Superior temporal gyrus (tissue), 1 donor: ENCODE data around the gene CPLANE2.
A peak's percentile ranks its signal among the peaks of the same experiment; 100 is the strongest.
"Not testable (repeated sequence)": the region's sequence is repeated elsewhere in the genome, so short reads cannot be mapped to it uniquely, and the experiment has no call there.

Source experiments
- DNase-seq: peaks from one replicate; pipeline ENCODE4 v3.0.0-alpha.2; 2016; ENCODE audit errors: extremely low spot score

The CPLANE2 gene

GRCh38 chr1:16249596-16250241 lies 12.7 kb upstream of the CPLANE2 start:
- no peak for DNase-seq

DNA sequence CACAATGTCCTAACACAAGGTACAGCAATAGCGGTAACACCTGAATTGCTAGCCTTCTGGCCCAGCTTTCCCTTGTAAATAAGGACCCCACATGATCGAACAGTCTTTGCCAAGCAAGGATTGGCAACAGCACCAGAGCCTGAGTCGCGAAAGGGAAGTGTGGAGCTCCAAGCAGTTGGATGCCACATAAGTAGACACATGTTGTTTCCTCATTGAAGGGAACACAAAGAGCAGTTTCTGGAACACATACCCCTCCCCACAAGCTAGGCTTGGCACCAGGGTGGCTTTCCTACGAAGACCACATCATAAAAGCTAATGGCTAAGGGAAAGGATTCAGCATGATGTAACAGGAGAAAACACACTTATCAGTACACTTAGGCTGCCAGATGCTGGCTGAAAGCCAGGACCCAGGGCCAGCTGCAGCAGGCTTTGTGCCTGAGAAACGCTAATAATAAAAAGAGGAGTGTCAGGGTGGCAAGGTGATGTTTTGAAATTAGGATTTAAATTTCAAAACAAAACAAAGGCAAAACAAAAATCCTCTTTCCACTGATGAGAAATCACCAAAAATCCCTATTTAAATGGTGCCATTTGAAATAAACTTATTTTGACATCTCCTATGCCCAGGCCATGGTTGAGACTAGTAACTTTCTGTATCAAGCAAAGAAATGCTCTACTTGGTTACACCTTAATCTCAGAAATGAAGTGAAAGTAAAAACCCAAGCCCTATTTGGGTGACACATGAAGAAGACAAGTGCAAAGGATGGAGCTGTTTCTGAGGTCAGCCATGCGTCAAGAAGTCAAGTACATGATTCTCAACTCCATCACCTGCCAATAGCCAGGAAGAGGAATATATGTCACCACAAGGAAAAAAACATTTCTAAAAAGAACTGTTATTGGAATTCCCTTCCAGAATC lies 11.9 kb upstream of the CPLANE2 start:
- peak; percentile 85 for DNase-seq

DNA sequence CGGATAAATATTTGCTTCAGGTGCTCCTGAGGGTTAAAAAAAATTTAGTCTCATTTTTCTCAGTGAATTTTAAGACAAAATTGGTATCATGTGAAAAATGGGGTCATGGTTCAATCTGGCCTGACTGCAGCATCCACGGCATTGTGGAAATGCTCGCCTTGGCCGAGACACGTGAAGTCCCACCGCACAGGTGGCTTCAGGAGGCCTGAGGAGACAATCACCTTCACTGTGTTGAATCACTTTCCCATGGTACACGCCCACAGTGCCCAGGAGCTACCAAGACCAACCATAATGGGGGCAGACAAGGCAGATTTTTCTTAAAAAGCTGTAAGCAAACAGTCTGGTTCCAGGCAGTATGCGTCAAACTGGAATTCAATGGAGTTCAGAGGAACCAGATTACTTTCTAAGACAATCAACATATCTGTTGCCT lies 11.0 kb upstream of the CPLANE2 start:
- DNase-seq: no peak

DNA sequence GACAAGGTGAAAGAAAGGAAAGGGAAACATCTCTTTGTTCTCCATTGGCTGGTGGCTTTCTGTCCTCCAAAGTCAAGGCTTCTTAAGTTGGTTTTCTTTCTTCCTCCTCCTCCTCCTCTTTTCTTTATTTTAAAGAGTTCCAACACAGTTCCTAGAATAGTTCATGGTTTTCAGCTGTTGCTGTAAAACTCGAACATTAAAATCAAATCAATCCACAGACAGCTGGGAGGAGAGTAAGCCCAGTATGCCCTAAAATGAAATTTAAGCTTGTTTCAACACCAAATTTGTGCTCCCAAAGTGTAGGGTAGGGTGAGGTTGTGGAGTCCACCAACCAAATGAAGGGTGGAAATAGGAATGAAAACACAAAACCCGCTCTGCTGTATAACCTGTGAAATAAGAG lies 10.5 kb upstream of the CPLANE2 start:
- DNase-seq: no peak

DNA sequence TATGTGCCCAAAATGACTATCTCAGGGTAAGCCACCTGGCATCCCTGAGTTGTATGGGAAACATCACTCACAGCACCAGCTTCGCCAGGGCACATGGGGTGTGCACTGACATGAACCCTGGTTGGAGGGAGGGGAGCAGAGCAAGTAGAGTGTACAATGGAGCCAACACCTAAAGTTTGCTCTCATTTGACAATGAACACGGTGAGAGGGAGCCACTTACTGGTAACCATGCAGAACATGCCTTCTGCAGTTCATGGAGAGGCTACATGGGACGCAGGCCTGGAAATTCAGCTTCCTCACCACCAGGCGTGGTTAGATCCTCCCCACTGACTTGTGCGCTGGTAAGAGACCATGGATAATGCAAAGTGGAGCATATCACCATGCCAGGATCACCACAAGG lies 10.0 kb upstream of the CPLANE2 start:
- no peak for DNase-seq

- not testable (repeated sequence) for DNase-seq
Observed at GRCh38 chr1:16246239-16246638, 9.3 kb upstream of the CPLANE2 start.

- no peak for DNase-seq
Observed at GRCh38 chr1:16245476-16246196, 8.7 kb upstream of the CPLANE2 start.

DNA sequence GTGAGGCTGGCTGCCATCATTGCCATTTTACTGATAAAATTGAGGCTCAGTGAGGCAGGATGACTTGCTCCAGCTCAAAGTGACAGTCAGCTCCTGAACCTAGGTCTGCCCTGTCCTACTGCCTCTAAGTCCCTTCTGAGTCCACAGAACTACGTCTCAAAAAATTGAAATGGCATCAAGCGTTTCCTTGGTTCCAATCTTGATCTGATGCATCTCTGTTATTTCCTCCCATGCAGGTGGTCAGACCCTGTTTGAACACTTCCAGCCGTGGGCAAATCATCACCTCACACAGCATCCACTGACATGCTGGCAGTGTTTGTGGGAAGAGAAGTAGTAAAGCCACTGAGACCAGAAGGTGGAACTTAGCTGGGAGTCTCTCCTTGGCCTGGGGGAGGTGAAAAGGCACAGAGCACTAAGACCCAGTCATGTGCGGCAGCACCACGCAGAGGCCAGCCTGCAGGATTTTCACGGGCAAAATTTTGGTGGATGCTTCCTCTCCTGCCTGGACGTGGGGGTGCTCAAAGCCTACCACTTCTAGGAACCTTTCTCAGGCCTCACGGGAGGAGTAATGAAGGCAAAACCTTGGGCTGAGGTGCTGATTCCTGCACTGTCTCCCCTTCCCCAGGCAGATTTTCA lies 7.8 kb upstream of the CPLANE2 start:
- no peak for DNase-seq

- peak; percentile 90 for DNase-seq
Observed at GRCh38 chr1:16243936-16244649, 7.1 kb upstream of the CPLANE2 start.

DNA sequence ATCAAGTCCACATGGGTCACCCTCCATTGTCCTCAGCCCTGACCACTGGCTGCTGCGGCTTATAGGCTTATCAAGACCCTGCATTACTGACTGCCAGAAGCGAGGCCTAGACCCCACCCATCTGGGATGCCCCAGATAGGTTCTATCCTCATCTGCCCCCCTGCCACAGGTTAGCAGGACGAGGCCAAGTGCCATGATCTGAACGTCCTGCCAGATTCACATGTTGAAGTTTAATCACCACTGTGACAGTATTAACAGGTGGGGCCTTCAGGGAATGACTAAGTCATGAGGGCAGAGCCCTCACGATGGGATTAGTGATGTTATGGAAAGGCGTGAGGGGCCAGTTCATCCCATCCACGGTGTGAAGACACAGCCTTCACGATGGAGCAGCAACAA lies 6.2 kb upstream of the CPLANE2 start:
- no peak for DNase-seq

DNA sequence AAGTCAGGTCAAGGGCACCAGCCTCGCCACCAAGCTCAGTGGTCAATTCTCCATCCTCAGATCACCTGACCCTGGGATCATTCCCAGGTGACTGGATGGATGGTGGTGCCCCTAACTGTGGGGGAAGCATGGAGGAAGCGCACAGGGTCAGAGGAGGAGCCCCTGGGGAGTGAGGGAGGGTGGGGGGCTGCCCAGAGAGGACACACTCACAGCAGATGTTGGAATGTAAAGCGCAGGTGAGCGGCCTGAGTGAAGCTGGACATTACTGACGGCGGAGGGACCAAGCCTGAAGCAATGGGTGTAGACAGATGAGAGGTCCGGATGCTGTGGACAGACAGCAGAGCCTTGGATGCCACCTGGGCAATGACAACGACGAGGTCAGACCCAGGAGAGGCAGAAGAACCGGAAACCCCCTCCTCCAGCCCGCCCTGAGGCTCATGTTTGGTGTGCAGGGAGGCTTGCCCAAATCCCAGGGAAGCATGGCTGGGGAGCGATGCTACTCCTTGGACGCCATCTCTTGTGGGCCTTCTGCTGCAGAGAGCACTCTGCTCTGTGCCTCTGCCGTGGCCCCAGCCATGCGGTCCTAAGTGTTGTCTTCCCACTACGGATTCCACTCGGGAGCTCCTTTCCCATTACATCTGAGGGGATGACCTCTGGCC lies 5.7 kb upstream of the CPLANE2 start:
- DNase-seq: no peak

DNA sequence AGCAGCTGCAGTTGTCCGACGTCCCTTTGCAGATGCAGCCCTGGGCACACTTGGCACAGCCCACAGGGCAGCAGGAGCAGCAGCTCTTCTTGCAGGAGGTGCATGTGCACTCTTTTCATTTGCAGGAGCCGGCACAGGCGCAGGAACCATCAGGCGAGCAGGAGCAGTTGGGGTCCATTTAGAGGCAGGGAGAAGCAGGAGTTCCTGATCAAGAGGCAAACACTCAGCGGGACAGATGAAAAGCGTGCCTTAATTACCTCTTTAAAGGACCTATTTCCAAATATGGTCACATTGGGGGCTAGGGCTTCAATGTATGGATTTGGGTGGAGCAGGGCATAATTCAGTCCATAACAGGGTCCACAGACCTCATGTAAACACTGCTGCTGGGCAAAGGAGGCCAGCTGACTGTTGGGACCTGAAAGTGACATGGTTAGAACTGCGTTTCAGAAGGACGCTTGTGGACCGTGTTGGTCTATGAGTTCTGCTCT lies 4.3 kb upstream of the CPLANE2 start:
- no peak for DNase-seq

- DNase-seq: no peak
Observed at GRCh38 chr1:16239972-16240491, 3.0 kb upstream of the CPLANE2 start.

DNA sequence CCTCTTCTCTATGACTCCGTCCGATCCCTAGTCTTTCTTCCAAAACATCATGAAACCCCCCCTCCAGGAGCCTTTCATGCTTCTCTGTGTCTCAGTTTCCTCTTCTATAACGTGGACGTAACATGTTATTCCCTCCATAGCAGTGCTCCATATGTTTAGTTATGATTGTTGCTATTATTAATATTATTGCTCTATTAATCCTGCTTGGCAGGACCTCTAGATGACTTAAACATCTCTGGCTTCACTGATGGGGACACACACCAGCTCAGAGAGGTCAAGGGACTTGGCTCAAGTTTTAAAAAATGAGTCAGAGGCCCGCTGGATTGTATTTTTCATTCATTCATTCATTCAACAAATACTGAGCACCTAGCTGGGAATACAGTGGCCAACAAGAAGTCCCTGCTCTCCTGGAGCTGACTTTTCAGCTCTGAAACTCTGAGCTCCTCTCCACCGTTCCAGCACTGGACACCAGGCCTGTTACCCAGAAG lies 404 bp upstream of the CPLANE2 start:
- no peak for DNase-seq

DNA sequence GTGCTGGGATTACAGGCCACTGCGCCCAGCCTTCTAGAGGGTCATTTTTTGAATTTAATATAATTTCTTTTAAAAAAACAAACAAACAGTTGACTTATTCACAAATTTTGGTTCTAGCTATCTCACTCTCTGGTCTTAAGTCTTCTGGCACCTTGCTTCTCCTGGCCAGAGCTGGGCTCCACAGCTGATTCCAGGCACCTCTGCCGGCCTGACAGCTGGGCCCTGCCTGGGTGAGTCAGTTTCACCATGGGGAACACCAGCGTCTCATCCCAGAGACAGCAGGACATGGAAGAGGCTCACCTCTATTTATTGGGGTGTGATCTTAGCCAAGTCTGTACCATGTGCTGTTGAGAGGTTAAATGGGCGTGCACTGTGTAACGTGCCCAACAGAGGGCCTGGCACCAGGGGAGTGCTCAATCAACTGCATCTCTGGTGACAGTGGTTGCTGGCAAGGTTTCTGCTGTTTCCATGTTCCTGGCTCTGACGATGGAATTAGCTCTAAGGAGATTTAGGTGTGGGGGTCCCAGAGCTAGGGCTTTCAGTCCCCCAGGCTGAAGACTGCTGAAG lies 956 bp downstream of the CPLANE2 start:
- no peak for DNase-seq

GRCh38 chr1:16235347-16235746 lies 1.6 kb downstream of the CPLANE2 start:
- DNase-seq: no peak

- no peak for DNase-seq
Observed at GRCh38 chr1:16233431-16233830, 3.6 kb downstream of the CPLANE2 start.

DNA sequence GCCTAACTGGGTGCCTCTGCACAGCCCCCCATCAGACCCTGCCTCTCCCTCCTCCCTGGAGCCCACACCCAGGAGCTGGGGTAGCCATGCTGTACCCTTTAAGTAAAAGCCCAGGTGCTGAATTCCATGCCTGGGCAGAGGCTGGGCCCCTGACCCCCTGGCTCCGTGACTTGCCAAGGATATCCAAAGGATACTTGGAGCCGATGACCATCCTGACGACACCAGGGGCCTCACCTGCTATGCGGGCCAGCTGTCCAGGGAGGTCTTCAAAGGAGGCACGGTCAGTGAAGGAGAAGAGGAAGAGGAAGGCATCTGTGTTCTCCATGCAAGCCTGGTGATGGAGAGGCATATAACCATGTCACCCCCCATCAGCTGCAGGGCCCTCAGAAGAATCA lies 4.7 kb downstream of the CPLANE2 start:
- no peak for DNase-seq

DNA sequence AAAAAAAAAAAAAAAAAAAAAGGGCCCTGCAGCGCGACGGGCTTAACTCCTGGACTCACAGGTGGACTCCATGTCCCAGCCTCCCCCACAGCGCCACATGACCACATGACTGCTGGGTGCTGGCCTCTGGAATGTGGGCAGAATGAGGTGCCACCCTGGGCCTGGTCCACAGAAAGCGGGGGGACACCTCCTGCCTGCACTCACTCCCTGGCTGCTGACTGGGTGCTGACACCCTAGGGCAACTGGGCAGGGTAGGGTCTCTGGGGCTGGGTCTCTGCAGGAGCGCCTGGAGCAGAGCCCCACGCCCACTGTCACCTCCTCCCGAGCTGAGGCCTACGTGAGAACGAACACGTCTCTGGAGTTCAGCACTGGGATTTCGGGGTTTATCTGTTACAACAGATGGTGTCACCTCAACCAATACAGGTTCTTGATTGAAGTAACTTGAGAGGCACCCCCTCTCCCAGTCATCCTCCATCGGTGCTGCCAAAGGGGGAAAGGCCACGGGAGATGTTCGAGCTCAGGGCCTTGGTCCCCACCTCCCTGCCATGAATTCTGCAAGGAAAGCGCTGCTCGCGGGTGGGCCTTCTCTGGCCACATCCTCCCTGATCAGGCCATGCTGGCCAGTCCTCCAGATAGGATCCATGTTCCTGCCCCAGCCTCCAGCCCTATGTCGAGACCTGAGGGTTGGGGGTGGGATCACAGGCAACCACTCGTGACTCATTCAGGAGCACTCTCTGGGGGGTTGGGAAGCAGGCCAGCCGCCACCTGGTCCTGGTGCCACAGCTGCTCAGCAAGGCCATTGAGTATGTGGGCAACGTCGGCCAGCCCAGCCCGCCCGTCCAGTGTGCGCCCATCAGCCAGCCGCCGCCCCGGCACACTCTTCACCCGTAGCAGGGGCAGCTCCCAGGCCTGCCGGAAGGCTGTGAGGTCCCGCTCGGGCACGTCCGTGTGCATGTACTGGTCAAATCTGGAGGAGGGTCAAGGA lies 5.4 kb downstream of the CPLANE2 start:
- DNase-seq: no peak
